ENCODE data around the gene XYLT1.

GRCh38 chr16:17125671-17126070, 345.1 kb downstream of the XYLT1 start:
- TF ChIP-seq CTCF (IDR thresholded peaks at IDR 0.05), result no peak
- no peak for TF ChIP-seq POLR2A (IDR thresholded peaks at IDR 0.05)
